IMR-90 (cell line): ENCODE measurements around the gene CNDP2. TPM values are rescaled to one million over a fixed set of nuclear protein-coding genes. Genes with fewer than 3 reads are reported as not detected.

Experiments
- ATAC-seq: fragments of 200-7000 bp; cut with Tn5 transposase; 2 replicates; pipeline ENCODE4 v1.9.1; 2020; ENCODE audit warnings: low read depth, mild to moderate bottlenecking, moderate library complexity
- BruUV-seq: library from RNA; stranded (reverse); fragments of 400-500 nt; replicated peaks from 2 replicates; lab custom pipeline; 2021; lab: Mats Ljungman, UMichigan
- CTCF ChIA-PET: fragments of 300-600 bp; formaldehyde crosslinking; extraction: SDS; loops from one replicate; lab custom pipeline; 2021; ENCODE audit warnings: antibody characterized with exemption; lab: Yijun Ruan, JAX
- POLR2A ChIA-PET: fragments of 300-600 bp; sonication (Branson Sonifier 250); formaldehyde crosslinking; loops from one replicate; lab custom pipeline; 2022; ENCODE audit warnings: antibody characterized with exemption; ENCODE audit not compliant: unreplicated experiment; lab: Charles Lee
- DNase-seq: peaks from one replicate; pipeline ENCODE4 v3.0.0; 2013
- H2AFZ ChIP-seq: replicated peaks from 2 replicates; pipeline ENCODE3; 2013; ENCODE audit warnings: low read length, mild to moderate bottlenecking; ENCODE audit not compliant: poor library complexity
- H2AK5ac ChIP-seq: 2 replicates; pipeline ENCODE4 v1.6.1; 2013; ENCODE audit warnings: low read depth, low read length, inconsistent platforms
- H2AK9ac ChIP-seq: replicated peaks from 2 replicates; pipeline ENCODE3; 2013; ENCODE audit warnings: mild to moderate bottlenecking, low read depth, low read length, moderate library complexity; ENCODE audit not compliant: poor library complexity
- H2BK120ac ChIP-seq: 2 replicates; pipeline ENCODE4 v1.6.1; 2013; ENCODE audit warnings: low read depth, low read length, inconsistent platforms
- H2BK15ac ChIP-seq: 3 replicates; pipeline ENCODE4 v1.6.1; 2013; ENCODE audit warnings: low read depth, low read length, inconsistent platforms
- H2BK20ac ChIP-seq: 2 replicates; pipeline ENCODE4 v1.6.1; 2013; ENCODE audit warnings: low read depth, mild to moderate bottlenecking, inconsistent platforms, low read length, moderate library complexity
- H2BK5ac ChIP-seq: 2 replicates; pipeline ENCODE4 v1.6.1; 2013; ENCODE audit warnings: mild to moderate bottlenecking, low read depth, low read length, inconsistent platforms; ENCODE audit not compliant: poor library complexity, severe bottlenecking
- H3K14ac ChIP-seq: replicated peaks from 2 replicates; pipeline ENCODE4 v1.6.1; 2013; ENCODE audit warnings: low read depth, low read length, inconsistent platforms
- H3K18ac ChIP-seq: 2 replicates; pipeline ENCODE4 v1.6.1; 2013; ENCODE audit warnings: low read depth, low read length, control low read depth
- H3K23ac ChIP-seq: 2 replicates; pipeline ENCODE4 v1.6.1; 2013; ENCODE audit warnings: low read depth, low read length, inconsistent platforms
- H3K27ac ChIP-seq: 2 replicates; pipeline ENCODE4 v1.5.1; 2013; ENCODE audit warnings: mild to moderate bottlenecking, control low read depth, low read length; ENCODE audit not compliant: insufficient read depth
- H3K27me3 ChIP-seq: 2 replicates; pipeline ENCODE4 v1.6.1; 2013; ENCODE audit warnings: low read length; ENCODE audit not compliant: control insufficient read depth, insufficient read depth
- H3K36me3 ChIP-seq: 2 replicates; pipeline ENCODE4 v1.6.1; 2013; ENCODE audit warnings: low read length, mixed read lengths; ENCODE audit not compliant: control insufficient read depth, insufficient read depth
- H3K4ac ChIP-seq: 2 replicates; pipeline ENCODE4 v1.6.1; 2013; ENCODE audit warnings: low read depth, low read length, inconsistent platforms
- H3K4me1 ChIP-seq: 2 replicates; pipeline ENCODE4 v1.6.1; 2013; ENCODE audit warnings: low read length, mixed read lengths; ENCODE audit not compliant: control insufficient read depth, insufficient read depth
- H3K4me2 ChIP-seq: 2 replicates; pipeline ENCODE4 v1.6.1; 2013; ENCODE audit warnings: low read depth, mild to moderate bottlenecking, control low read depth, low read length, moderate library complexity
- H3K4me3 ChIP-seq: 2 replicates; pipeline ENCODE4 v1.5.1; 2013; ENCODE audit warnings: low read depth, mild to moderate bottlenecking, control low read depth, low read length, moderate library complexity; ENCODE audit not compliant: insufficient read depth
- H3K56ac ChIP-seq: 2 replicates; pipeline ENCODE4 v1.6.1; 2013; ENCODE audit warnings: low read length, inconsistent platforms; ENCODE audit not compliant: insufficient read depth; ENCODE audit errors: extremely low read depth
- H3K79me1 ChIP-seq, 2 experiments: 2 replicates each; pipeline ENCODE4 v1.6.1; 2013; ENCODE audit warnings: low read length in 2 of 2, inconsistent platforms in 1 of 2, low read depth in 1 of 2
- H3K9ac ChIP-seq: 2 replicates; pipeline ENCODE4 v1.6.1; 2013; ENCODE audit warnings: low read depth, low read length, control low read depth
- H3K9me1 ChIP-seq: 2 replicates; pipeline ENCODE4 v1.6.1; 2013; ENCODE audit warnings: low read length, inconsistent platforms; ENCODE audit not compliant: insufficient read depth
- H3K9me3 ChIP-seq: 2 replicates; pipeline ENCODE4 v1.6.1; 2013; ENCODE audit warnings: low read length; ENCODE audit not compliant: control insufficient read depth, insufficient read depth
- H4K20me1 ChIP-seq: 2 replicates; pipeline ENCODE4 v1.6.1; 2013; ENCODE audit warnings: low read length, inconsistent platforms; ENCODE audit not compliant: insufficient read depth
- H4K5ac ChIP-seq: 2 replicates; pipeline ENCODE4 v1.6.1; 2013; ENCODE audit warnings: mild to moderate bottlenecking, low read depth, low read length, control low read depth
- H4K8ac ChIP-seq, 2 experiments: 2 replicates each; pipeline ENCODE4 v1.6.1; 2013; ENCODE audit warnings: low read depth in 2 of 2, low read length in 2 of 2, control low read depth in 1 of 2, inconsistent platforms in 1 of 2
- H4K91ac ChIP-seq: 2 replicates; pipeline ENCODE4 v1.6.1; 2013; ENCODE audit warnings: low read depth, low read length, inconsistent platforms; ENCODE audit not compliant: insufficient read depth
- BHLHE40 ChIP-seq: fragments of 150-350 bp; IDR thresholded peaks from 2 replicates; pipeline ENCODE4 v1.6.1; 2016; ENCODE audit warnings: mild to moderate bottlenecking, low read depth, low read length
- CEBPB ChIP-seq: IDR thresholded peaks from 2 replicates; pipeline ENCODE4 v1.6.1; 2012; ENCODE audit warnings: low read depth, low read length, improper control_type of control experiment
- CHD1 ChIP-seq: IDR thresholded peaks from 2 replicates; pipeline ENCODE4 v1.6.1; 2012; ENCODE audit warnings: low read depth, low read length, improper control_type of control experiment
- MAFK ChIP-seq: IDR thresholded peaks from 2 replicates; pipeline ENCODE4 v1.6.1; 2012; ENCODE audit warnings: low read depth, low read length, improper control_type of control experiment
- MAZ ChIP-seq: IDR thresholded peaks from 2 replicates; pipeline ENCODE4 v1.6.1; 2012; ENCODE audit warnings: low read depth, mild to moderate bottlenecking, low read length, improper control_type of control experiment, moderate library complexity, borderline replicate concordance
- MXI1 ChIP-seq: IDR thresholded peaks from 2 replicates; pipeline ENCODE4 v1.6.1; 2012; ENCODE audit warnings: low read depth, mild to moderate bottlenecking, low read length, moderate library complexity, borderline replicate concordance
- POLR2A ChIP-seq: IDR thresholded peaks from 2 replicates; pipeline ENCODE4 v1.6.1; 2012; ENCODE audit warnings: mild to moderate bottlenecking, low read depth, low read length
- RCOR1 ChIP-seq: IDR thresholded peaks from 2 replicates; pipeline ENCODE4 v1.6.1; 2012; ENCODE audit warnings: mild to moderate bottlenecking, low read length, improper control_type of control experiment; ENCODE audit not compliant: insufficient replicate concordance
- RFX5 ChIP-seq: IDR thresholded peaks from 2 replicates; pipeline ENCODE4 v1.8.0; 2012; ENCODE audit warnings: low read depth, mild to moderate bottlenecking, low read length, moderate library complexity
- SMC3 ChIP-seq: fragments of 150-350 bp; IDR thresholded peaks from 2 replicates; pipeline ENCODE4 v1.6.1; 2016; ENCODE audit warnings: low read depth, mild to moderate bottlenecking, antibody characterized with exemption, low read length, moderate library complexity
- WGBS, 2 experiments: methylation state at CpG; one replicate each; pipeline versions ENCODE4 v1.1.5 to v1.1.7; 2013; ENCODE audit warnings: missing lambda C conversion rate in 2 of 2; ENCODE audit not compliant: insufficient read length in 1 of 2; ENCODE audit errors: extremely low coverage in 2 of 2; 5-methylcytosine and 5-hydroxymethylcytosine counted together
- dilution Hi-C: fragments of 300-500 bp; cut with HindIII; formaldehyde crosslinking; loops from one replicate; pipeline ENCODE4 v1.14.3; 2018; ENCODE audit warnings: low sequenced_read_pairs; ENCODE audit not compliant: unreplicated experiment
- in situ Hi-C: fragments of 300-500 bp; cut with MboI; formaldehyde crosslinking; loops from 3 replicates; pipeline ENCODE4 v1.14.3; 2019; ENCODE audit warnings: low sequenced_read_pairs, inconsistent platforms, mixed read lengths
- intact Hi-C: fragments of 100-400 bp; cut with micrococcal nuclease; formaldehyde crosslinking; loops from 2 replicates; pipeline ENCODE4 v1.10.0; 2022
- polyA plus RNA-seq, 3 experiments: library from polyadenylated mRNA; depleted of rRNA; stranded (reverse); fragments of >200 nt; gene quantifications; 2 replicates each; pipeline ENCODE4 v1.2.3, GENCODE V29; 2012; ENCODE audit warnings: low replicate concordance in 1 of 3
- total RNA-seq: library from RNA; depleted of rRNA; stranded (reverse); fragments of >200 nt; gene quantifications from 2 replicates; pipeline ENCODE4 v1.2.3, GENCODE V29; 2012

The CNDP2 gene
- total and polyA plus RNA-seq, 2 of the 4 experiments (the other 2 are of a cell fraction): 52.0 to 67.9 TPM

- in situ Hi-C loops: no loop called here
- no CpG with 5 or more reads among the region's 7 CpGs for WGBS, 2 experiments
- no peak overlapping the region for H2BK5ac ChIP-seq
- H2AK9ac ChIP-seq: no peak overlapping the region
- no peak overlapping the region for H2AFZ ChIP-seq
- no peak overlapping the region for H3K9ac ChIP-seq
- ChIA-PET POLR2A (interaction anchor here (0.7 kb wide), 1 partner anchor 34 kb away, joined by 4 read pairs; no protein-coding TSS in a partner anchor), CTCF (no interaction called here)
- H3K56ac ChIP-seq: no peak overlapping the region
- H3K36me3 ChIP-seq: peaks cover 69% of the 10 kb centered on the region
- H4K20me1 ChIP-seq: no peaks in the 10 kb centered on the region; the same call in 1 of the 2 replicates
- no peak overlapping the region for H2AK5ac ChIP-seq
- BruUV-seq: no TSS peak
- dilution Hi-C loops: no loop called here
- no peak overlapping the region for H4K5ac ChIP-seq
- no peaks in the 10 kb centered on the region; a peak in 1 of 4 replicates for H3K79me1 ChIP-seq
- intact Hi-C loops: no loop called here
- ATAC-seq: no peak
- H3K4ac ChIP-seq: no peak overlapping the region
- no peak for TF ChIP-seq RFX5
- no peak for TF ChIP-seq BHLHE40
- TF ChIP-seq RCOR1: no peak
- no peak for TF ChIP-seq MAZ
- no peak for TF ChIP-seq CHD1
- TF ChIP-seq MAFK: no peak
- TF ChIP-seq CEBPB: no peak
- TF ChIP-seq SMC3: no peak
- TF ChIP-seq POLR2A: no peak
- no peak for TF ChIP-seq MXI1
- no peaks in the 10 kb centered on the region for H3K9me3 ChIP-seq
- no peaks in the 10 kb centered on the region for H3K4me1 ChIP-seq
- H2BK15ac ChIP-seq: no peak overlapping the region
- H3K18ac ChIP-seq: no peak overlapping the region
- no peak for DNase-seq
- H3K4me3 ChIP-seq: no peak overlapping the region
- H3K9me1 ChIP-seq: no peaks in the 10 kb centered on the region
- no peak overlapping the region for H2BK20ac ChIP-seq
- no peak overlapping the region for H3K14ac ChIP-seq
- no peaks in the 10 kb centered on the region for H3K27me3 ChIP-seq
- H2BK120ac ChIP-seq: no peak overlapping the region
- no peak overlapping the region for H4K91ac ChIP-seq
- H3K23ac ChIP-seq: no peak overlapping the region
- H4K8ac ChIP-seq: no peak overlapping the region
- no peak overlapping the region for H3K4me2 ChIP-seq
- H3K27ac ChIP-seq: no peak overlapping the region
Measured at GRCh38 chr18:74511823-74512222, 15.7 kb downstream of the CNDP2 start.
